SK-N-SH treated with all-trans-retinoic acid at 6 μM for 48 hours (cell line): ENCODE data around the gene EIF2B5.
A peak's percentile ranks its signal among the peaks of the same experiment; 100 is the strongest.

ENCODE experiments used
- ATAC-seq: fragments of 200-7000 bp; cut with Tn5 transposase; 3 replicates; pipeline ENCODE4 v1.9.1; 2020; ENCODE audit warnings: mild to moderate bottlenecking, moderate library complexity
- ARNTL ChIP-seq: fragments of 450-650 bp; formaldehyde crosslinking; IDR thresholded peaks from 2 replicates; pipeline ENCODE4 v1.5.0; 2020; ENCODE audit warnings: low read depth, mild to moderate bottlenecking, moderate library complexity, borderline replicate concordance
- BACH2 ChIP-seq: fragments of 250-450 bp; sonication (Bioruptor Pico); IDR thresholded peaks from 2 replicates; pipeline ENCODE4 v1.9.0; 2021; ENCODE audit warnings: mild to moderate bottlenecking, borderline replicate concordance
- CSDC2 ChIP-seq: fragments of 250-450 bp; sonication (Bioruptor Pico); IDR thresholded peaks from 2 replicates; pipeline ENCODE4 v1.5.0; 2020; ENCODE audit warnings: mild to moderate bottlenecking, moderate library complexity
- ESRRG ChIP-seq: fragments of 250-450 bp; sonication (Bioruptor Pico); IDR thresholded peaks from 2 replicates; pipeline ENCODE4 v1.6.1; 2021; ENCODE audit warnings: mild to moderate bottlenecking
- GLIS3 ChIP-seq: fragments of 250-450 bp; sonication (Bioruptor Pico); IDR thresholded peaks from 2 replicates; pipeline ENCODE4 v1.5.0; 2020; ENCODE audit warnings: mild to moderate bottlenecking, moderate library complexity
- ISL1 ChIP-seq: fragments of 250-450 bp; sonication (Bioruptor Pico); IDR thresholded peaks from 2 replicates; pipeline ENCODE4 v2.1.2; 2022; ENCODE audit warnings: mild to moderate bottlenecking, moderate library complexity
- OSR1 ChIP-seq: fragments of 250-450 bp; sonication (Bioruptor Pico); IDR thresholded peaks from 2 replicates; pipeline ENCODE4 v1.8.0; 2022; ENCODE audit warnings: moderate library complexity, mild to moderate bottlenecking, inconsistent platforms
- PATZ1 ChIP-seq: fragments of 250-450 bp; sonication (Bioruptor Pico); IDR thresholded peaks from 2 replicates; pipeline ENCODE4 v1.8.0; 2020; ENCODE audit warnings: mild to moderate bottlenecking, moderate library complexity, borderline replicate concordance
- PPARA ChIP-seq: fragments of 250-450 bp; sonication (Bioruptor Pico); IDR thresholded peaks from 2 replicates; pipeline ENCODE4 v1.5.0; 2020; ENCODE audit warnings: mild to moderate bottlenecking, borderline replicate concordance
- RARB ChIP-seq: fragments of 250-450 bp; sonication (Bioruptor Pico); IDR thresholded peaks from 2 replicates; pipeline ENCODE4 v1.8.0; 2021; ENCODE audit warnings: mild to moderate bottlenecking, moderate library complexity
- SNAI2 ChIP-seq: fragments of 250-450 bp; sonication (Bioruptor Pico); IDR thresholded peaks from 2 replicates; pipeline ENCODE4 v1.5.0; 2020; ENCODE audit warnings: mild to moderate bottlenecking, moderate library complexity
- TCF4 ChIP-seq: fragments of 250-450 bp; sonication (Bioruptor Pico); IDR thresholded peaks from 2 replicates; pipeline ENCODE4 v1.8.0; 2021; ENCODE audit warnings: mild to moderate bottlenecking, moderate library complexity, borderline replicate concordance
- ZC3H10 ChIP-seq: fragments of 250-450 bp; sonication (Bioruptor Pico); IDR thresholded peaks from 2 replicates; pipeline ENCODE4 v1.5.1; 2021; ENCODE audit warnings: mild to moderate bottlenecking, moderate library complexity
- ZFP3 ChIP-seq: fragments of 250-450 bp; sonication (Bioruptor Pico); IDR thresholded peaks from 2 replicates; pipeline ENCODE4 v1.5.0; 2020; ENCODE audit warnings: mild to moderate bottlenecking, moderate library complexity
- ZFP30 ChIP-seq: fragments of 450-650 bp; formaldehyde crosslinking; IDR thresholded peaks from 2 replicates; pipeline ENCODE4 v1.5.0; 2022; ENCODE audit warnings: mild to moderate bottlenecking, moderate library complexity
- ZNF565 ChIP-seq: fragments of 450-650 bp; formaldehyde crosslinking; conservative IDR thresholded peaks from 2 replicates; pipeline ENCODE4 v1.5.0; 2020; ENCODE audit warnings: low read depth, mild to moderate bottlenecking, moderate library complexity
- ZNF70 ChIP-seq: fragments of 450-650 bp; formaldehyde crosslinking; IDR thresholded peaks from 2 replicates; pipeline ENCODE4 v1.5.0; 2020; ENCODE audit warnings: mild to moderate bottlenecking, moderate library complexity
- TF ChIP-seq, protein P1 (sequence below): fragments of 250-450 bp; sonication (Bioruptor Pico); IDR thresholded peaks from 2 replicates; pipeline ENCODE4 v1.5.1; 2020; ENCODE audit warnings: low read depth, mild to moderate bottlenecking, moderate library complexity
- TF ChIP-seq, protein P2 (sequence below): fragments of 250-450 bp; sonication (Bioruptor Pico); IDR thresholded peaks from 2 replicates; pipeline ENCODE4 v1.5.0; 2020; ENCODE audit warnings: mild to moderate bottlenecking, moderate library complexity
- TF ChIP-seq, protein P3 (sequence below): fragments of 250-450 bp; sonication (Bioruptor Pico); IDR thresholded peaks from 2 replicates; pipeline ENCODE4 v1.5.1; 2021; ENCODE audit warnings: mild to moderate bottlenecking, moderate library complexity
- TF ChIP-seq, protein P4 (sequence below): fragments of 250-450 bp; sonication (Bioruptor Pico); IDR thresholded peaks from 2 replicates; pipeline ENCODE4 v1.8.0; 2021; ENCODE audit warnings: low read depth, mild to moderate bottlenecking, moderate library complexity, borderline replicate concordance

Gene EIF2B5

GRCh38 chr3:184135149-184135910 is at the start of gene EIF2B5:
Gene EIF2B5 (plus strand): TSS chr3:184135358. CDS start chr3:184135386, 28 bp downstream.
- ATAC-seq, result peak; percentile 90
- no peak for TF ChIP-seq SNAI2
- no peak for TF ChIP-seq TCF4
- TF ChIP-seq, all 23 proteins: peak for 0

- TF ChIP-seq GLIS3, result no peak
- TF ChIP-seq, protein P1, sequence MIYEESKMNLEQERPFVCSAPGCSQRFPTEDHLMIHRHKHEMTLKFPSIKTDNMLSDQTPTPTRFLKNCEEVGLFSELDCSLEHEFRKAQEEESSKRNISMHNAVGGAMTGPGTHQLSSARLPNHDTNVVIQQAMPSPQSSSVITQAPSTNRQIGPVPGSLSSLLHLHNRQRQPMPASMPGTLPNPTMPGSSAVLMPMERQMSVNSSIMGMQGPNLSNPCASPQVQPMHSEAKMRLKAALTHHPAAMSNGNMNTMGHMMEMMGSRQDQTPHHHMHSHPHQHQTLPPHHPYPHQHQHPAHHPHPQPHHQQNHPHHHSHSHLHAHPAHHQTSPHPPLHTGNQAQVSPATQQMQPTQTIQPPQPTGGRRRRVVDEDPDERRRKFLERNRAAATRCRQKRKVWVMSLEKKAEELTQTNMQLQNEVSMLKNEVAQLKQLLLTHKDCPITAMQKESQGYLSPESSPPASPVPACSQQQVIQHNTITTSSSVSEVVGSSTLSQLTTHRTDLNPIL, result no peak
- no peak for TF ChIP-seq ISL1
- no peak for TF ChIP-seq ZFP30 (CRISPR knock-in tag)
- TF ChIP-seq, protein P2, sequence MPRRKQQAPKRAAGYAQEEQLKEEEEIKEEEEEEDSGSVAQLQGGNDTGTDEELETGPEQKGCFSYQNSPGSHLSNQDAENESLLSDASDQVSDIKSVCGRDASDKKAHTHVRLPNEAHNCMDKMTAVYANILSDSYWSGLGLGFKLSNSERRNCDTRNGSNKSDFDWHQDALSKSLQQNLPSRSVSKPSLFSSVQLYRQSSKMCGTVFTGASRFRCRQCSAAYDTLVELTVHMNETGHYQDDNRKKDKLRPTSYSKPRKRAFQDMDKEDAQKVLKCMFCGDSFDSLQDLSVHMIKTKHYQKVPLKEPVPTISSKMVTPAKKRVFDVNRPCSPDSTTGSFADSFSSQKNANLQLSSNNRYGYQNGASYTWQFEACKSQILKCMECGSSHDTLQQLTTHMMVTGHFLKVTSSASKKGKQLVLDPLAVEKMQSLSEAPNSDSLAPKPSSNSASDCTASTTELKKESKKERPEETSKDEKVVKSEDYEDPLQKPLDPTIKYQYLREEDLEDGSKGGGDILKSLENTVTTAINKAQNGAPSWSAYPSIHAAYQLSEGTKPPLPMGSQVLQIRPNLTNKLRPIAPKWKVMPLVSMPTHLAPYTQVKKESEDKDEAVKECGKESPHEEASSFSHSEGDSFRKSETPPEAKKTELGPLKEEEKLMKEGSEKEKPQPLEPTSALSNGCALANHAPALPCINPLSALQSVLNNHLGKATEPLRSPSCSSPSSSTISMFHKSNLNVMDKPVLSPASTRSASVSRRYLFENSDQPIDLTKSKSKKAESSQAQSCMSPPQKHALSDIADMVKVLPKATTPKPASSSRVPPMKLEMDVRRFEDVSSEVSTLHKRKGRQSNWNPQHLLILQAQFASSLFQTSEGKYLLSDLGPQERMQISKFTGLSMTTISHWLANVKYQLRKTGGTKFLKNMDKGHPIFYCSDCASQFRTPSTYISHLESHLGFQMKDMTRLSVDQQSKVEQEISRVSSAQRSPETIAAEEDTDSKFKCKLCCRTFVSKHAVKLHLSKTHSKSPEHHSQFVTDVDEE, result no peak
- TF ChIP-seq TCF4, result no peak
- no peak for TF ChIP-seq ZC3H10 (CRISPR knock-in tag)
- TF ChIP-seq CSDC2, result no peak
- TF ChIP-seq ZFP3 (CRISPR knock-in tag), result no peak
- TF ChIP-seq SNAI2, result no peak
- TF ChIP-seq ZNF70 (CRISPR knock-in tag), result no peak
- no peak for TF ChIP-seq BACH2 (CRISPR knock-in tag)
- TF ChIP-seq PATZ1, result no peak
- TF ChIP-seq PPARA (CRISPR knock-in tag), result no peak
- TF ChIP-seq, protein P3, sequence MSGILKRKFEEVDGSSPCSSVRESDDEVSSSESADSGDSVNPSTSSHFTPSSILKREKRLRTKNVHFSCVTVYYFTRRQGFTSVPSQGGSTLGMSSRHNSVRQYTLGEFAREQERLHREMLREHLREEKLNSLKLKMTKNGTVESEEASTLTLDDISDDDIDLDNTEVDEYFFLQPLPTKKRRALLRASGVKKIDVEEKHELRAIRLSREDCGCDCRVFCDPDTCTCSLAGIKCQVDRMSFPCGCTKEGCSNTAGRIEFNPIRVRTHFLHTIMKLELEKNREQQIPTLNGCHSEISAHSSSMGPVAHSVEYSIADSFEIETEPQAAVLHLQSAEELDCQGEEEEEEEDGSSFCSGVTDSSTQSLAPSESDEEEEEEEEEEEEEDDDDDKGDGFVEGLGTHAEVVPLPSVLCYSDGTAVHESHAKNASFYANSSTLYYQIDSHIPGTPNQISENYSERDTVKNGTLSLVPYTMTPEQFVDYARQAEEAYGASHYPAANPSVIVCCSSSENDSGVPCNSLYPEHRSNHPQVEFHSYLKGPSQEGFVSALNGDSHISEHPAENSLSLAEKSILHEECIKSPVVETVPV, result no peak
- no peak for TF ChIP-seq ZNF565
- no peak for TF ChIP-seq ARNTL (CRISPR knock-in tag)
- TF ChIP-seq, all 23 proteins: peak for 0
These were observed 49.7 kb upstream of the EIF2B5 start for GRCh38 chr3:184085389-184085852.

DNA sequence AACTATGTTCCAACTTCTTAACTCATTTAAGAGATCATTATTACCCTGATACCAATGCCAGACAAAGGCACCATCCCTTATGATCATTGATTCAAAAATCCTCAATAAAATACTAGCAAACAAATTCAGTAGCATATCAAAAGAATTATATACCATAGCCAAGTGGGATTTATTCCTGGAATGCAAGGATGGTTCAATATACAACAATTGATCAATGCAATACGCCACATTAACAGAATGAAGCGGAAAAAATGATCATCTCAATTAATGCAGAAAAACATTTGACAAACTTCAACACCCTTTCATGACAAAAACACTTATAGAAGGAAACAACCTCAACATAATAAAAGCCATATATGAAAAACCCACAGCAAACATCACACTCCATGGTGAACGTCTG is 43.0 kb upstream of the EIF2B5 start:
- no peak for ATAC-seq
- TF ChIP-seq PATZ1 (no peak), ZFP30 (CRISPR knock-in tag) (no peak), BACH2 (CRISPR knock-in tag) (no peak), ZNF565 (no peak), TCF4 (no peak), ESRRG (CRISPR knock-in tag) (no peak), RARB (CRISPR knock-in tag) (no peak), ZNF70 (CRISPR knock-in tag) (no peak), ZFP3 (CRISPR knock-in tag) (no peak), ZC3H10 (CRISPR knock-in tag) (no peak), PPARA (CRISPR knock-in tag) (no peak), CSDC2 (no peak), GLIS3 (no peak), OSR1 (no peak), SNAI2 (no peak), ISL1 (no peak)
- TF ChIP-seq, protein P4, sequence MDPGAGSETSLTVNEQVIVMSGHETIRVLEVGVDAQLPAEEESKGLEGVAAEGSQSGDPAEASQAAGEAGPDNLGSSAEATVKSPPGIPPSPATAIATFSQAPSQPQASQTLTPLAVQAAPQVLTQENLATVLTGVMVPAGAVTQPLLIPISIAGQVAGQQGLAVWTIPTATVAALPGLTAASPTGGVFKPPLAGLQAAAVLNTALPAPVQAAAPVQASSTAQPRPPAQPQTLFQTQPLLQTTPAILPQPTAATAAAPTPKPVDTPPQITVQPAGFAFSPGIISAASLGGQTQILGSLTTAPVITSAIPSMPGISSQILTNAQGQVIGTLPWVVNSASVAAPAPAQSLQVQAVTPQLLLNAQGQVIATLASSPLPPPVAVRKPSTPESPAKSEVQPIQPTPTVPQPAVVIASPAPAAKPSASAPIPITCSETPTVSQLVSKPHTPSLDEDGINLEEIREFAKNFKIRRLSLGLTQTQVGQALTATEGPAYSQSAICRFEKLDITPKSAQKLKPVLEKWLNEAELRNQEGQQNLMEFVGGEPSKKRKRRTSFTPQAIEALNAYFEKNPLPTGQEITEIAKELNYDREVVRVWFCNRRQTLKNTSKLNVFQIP, result no peak
- TF ChIP-seq, protein P1, result no peak

More at GRCh38 chr3:184085389-184085852, 49.7 kb upstream of the EIF2B5 start:
- ATAC-seq, result no peak
